Activated naive CD4-positive, alpha-beta T cell treated with anti-CD3 and anti-CD28 coated beads, Interleukin-2, amount 50 U/mL, for 72 hours (primary cell): ENCODE data around the gene AHSG. TPM values are rescaled to one million over a fixed set of nuclear protein-coding genes. Genes with fewer than 3 reads are reported as not detected.
A peak's percentile ranks its signal among the peaks of the same experiment; 100 is the strongest.
"Not testable (repeated sequence)": the region's sequence is repeated elsewhere in the genome, so short reads cannot be mapped to it uniquely, and the experiment has no call there.

Experiments
- ATAC-seq, 2 donors: fragments of 150-1000 bp; cut with Tn5 transposase; 2 replicates each; pipeline ENCODE4 v1.10.0; 2021; ENCODE audit warnings: mild to moderate bottlenecking in 2 of 2, moderate library complexity in 2 of 2
- DNase-seq, 2 donors: peaks; one replicate each; pipeline ENCODE4 v3.0.0; 2021 to 2022; ENCODE audit warnings: low spot score in 2 of 2
- H3K27ac Mint-ChIP-seq, 2 donors: one replicate each; pipeline ENCODE4 v1.8.0; 2022; ENCODE audit warnings: mild to moderate bottlenecking in 2 of 2, mixed read lengths in 2 of 2
- H3K36me3 Mint-ChIP-seq, 2 donors: one replicate each; pipeline ENCODE4 v1.8.0; 2022; ENCODE audit warnings: mixed read lengths in 2 of 2
- H3K9me3 Mint-ChIP-seq, 2 donors: one replicate each; pipeline ENCODE4 v1.8.0; 2022; ENCODE audit warnings: mixed read lengths in 2 of 2
- total RNA-seq, 2 donors: library from RNA; stranded (reverse); gene quantifications; one replicate each; pipeline ENCODE4 v1.2.3, GENCODE V29; 2022

Gene AHSG
- total RNA-seq, 2 donors from 2014 or later = 0.25 TPM; not detected in 1

DNA sequence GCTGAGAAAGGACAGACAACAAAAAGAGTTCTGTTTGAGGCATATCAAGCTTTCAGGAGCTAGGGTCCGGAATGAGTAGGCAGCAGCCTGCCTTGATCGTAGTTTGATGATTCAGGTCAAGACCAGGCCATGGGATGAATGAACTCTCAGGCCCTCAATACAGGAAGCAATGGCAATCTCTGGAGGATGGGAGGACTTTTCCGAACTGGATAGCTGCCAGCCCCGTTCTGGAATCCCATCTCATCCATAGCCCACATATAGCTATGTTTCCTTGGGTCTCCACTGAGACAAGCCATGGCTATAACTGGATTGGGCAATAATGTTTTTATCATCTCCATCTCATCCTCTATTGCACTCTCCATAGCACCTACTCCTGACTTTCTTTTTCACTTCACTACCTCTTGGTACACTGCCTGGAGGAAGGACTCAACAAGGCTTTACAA is 12.8 kb downstream of the AHSG start:
- Mint-ChIP-seq H3K36me3 (no peaks in the 10 kb centered on the region), H3K9me3 (no peaks in the 10 kb centered on the region), H3K27ac (no peak overlapping the region)
- ATAC-seq = no peak
- no peak for DNase-seq

DNA sequence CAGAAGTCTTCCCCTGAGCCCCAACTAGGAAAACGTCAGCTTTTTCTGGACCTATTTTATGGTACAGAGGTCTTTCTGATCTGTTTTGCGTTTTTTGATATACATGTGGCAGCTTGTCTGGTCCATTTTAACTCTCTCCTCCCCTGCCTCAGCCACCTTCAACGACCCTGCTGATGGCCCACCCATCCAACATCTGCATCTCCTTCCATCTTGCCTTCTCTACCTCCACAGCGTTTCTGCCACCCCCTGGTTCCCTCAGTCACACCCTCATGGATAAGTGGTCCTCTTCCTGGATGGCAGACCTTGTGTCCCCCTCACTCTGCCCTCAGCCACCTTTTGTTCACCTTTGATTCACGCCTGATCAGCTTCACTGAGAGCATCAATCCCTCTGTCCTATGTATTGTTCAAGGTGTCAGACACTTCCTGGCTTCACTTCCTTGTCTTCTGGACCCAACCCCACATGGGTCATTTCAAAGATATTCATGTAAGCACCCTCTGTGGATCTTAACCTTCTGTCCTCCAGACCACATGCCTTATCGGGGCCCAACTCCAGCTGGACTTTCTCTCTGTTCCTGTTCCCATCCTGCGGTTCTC is 13.5 kb downstream of the AHSG start:
- DNase-seq (no peak), ATAC-seq (no peak)
- Mint-ChIP-seq H3K9me3 (no peaks in the 10 kb centered on the region), H3K36me3 (no peaks in the 10 kb centered on the region), H3K27ac (no peak overlapping the region)

DNA sequence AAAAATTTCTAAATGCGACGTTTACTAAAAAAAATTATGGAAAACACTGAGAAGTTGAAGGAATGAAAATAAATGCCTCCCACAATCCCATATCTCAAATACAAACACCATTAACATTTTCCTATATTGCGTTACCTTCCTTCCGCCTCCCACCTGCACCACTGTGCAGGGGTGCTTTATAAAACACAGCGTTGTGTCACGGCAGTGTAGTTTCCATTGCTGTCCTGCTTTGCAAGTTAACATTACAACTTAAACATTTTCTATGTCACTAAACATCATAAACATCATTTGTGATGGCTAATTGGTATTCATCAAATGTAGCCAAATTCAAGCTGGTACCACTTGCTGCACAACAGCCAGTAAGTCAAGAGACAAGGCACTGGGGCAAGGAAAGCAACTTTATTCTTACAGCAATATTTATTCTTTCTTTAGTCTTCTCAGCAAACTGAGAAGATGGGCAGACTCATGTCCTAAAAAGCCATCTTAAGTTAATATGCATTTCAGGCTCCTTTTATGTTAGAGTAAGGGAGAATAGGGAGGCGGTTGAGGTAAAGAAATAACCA is 15.1 kb downstream of the AHSG start:
- no peak for ATAC-seq
- no peaks in the 10 kb centered on the region for H3K9me3 Mint-ChIP-seq

DNA sequence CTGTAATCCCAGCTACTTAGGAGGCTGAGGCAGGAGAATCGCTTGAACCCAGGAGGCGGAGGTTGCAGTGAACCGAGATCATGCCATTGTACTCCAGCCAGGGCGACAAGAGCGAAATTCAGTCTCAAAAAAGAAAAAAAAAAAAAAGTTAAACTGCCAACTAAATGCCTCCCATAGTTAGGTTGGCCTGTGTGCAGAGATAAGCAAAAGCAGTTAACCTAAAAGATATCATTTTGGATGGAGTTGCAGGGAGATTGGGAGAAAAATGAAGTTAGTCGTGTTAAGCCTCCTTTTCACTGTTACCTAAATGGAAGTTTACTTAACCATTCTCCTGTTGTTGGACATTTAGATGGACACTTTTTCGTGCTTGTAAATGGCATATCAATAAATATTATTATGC is 15.9 kb downstream of the AHSG start:
- Mint-ChIP-seq H3K9me3 (no peaks in the 10 kb centered on the region), H3K27ac (no peak overlapping the region)
- no peak for ATAC-seq

More for the DNA sequence above, 15.1 kb downstream of the AHSG start:
- DNase-seq = no peak
- no peaks in the 10 kb centered on the region for H3K36me3 Mint-ChIP-seq
- no peak overlapping the region for H3K27ac Mint-ChIP-seq

DNA sequence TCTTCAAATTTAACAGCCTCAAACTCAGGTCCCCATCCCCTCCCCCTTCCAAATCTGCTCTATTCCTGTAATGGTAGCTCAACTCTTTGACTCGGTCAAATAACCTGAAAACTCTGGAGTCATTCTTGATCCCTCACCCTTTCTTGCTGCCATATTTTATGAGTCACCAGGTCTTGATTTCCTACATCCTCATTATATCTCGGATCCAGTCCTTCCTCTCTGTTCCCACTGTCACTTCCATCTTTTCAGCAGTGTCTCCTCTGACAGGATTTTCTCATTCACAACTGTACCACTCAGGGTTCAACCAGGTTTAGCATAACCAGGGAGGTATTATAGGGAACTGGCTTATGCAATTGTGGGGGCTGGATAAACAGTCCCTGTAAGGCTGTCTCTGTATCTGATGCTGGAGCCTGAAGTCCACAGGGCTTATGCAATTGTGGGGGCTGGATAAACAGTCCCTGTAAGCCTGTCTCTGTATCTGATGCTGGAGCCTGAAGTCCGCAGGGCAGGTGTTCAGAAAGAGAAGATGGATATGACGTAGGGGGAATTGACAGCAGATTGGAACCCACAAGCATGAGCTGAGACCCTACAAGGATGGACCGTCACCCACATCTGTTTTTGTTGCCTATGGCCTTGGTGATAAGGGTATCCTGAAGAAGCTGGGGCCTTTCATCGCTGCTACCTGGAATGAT is 18.2 kb downstream of the AHSG start:
- no peak overlapping the region for H3K27ac Mint-ChIP-seq
- no peaks in the 10 kb centered on the region for H3K36me3 Mint-ChIP-seq
- no peak for ATAC-seq
- DNase-seq = no peak
- H3K9me3 Mint-ChIP-seq = no peaks in the 10 kb centered on the region

More for the DNA sequence above, 15.9 kb downstream of the AHSG start:
- DNase-seq = no peak
- no peaks in the 10 kb centered on the region for H3K36me3 Mint-ChIP-seq

DNA sequence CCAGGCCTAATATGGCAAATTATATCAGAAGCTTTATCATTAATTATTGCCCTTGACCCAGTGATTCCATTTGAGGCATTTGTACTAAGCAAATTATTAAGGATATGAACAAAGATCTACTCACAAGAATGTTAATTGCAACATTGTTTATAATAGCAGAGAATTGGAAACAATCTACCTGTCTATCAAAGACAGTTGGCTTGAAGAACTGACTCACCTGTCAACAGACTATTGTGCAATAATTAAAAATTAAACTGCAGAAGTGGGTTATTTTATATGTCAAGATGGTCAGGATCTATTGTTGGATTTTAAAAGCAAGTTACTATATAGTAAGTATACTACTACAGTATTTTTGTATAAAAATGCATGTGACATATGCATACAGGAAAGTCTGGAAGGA is 20.6 kb downstream of the AHSG start:
- ATAC-seq (no peak), DNase-seq (no peak)
- Mint-ChIP-seq H3K9me3 (no peaks in the 10 kb centered on the region), H3K36me3 (no peaks in the 10 kb centered on the region), H3K27ac (no peak overlapping the region)

DNA sequence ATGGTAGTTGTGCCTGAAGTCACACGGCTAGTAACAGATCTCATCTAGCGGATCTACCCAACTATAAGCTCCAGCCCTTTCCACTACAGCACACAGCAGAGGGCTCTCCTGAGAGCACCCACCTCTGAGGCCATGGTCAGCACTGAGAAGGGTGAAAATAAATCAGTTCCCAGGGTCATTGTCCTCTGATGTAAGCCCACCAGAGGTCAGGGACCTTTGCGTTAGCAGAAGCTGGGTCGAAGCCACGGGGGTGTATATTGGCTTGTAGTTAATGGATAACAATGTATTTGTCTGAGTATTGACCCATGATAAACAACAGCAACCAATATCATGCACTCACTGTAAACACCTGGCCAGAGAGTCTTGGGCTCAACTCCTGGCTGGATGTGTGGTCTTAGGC is 21.3 kb downstream of the AHSG start:
- H3K9me3 Mint-ChIP-seq, DNase-seq, H3K27ac Mint-ChIP-seq, H3K36me3 Mint-ChIP-seq, ATAC-seq: not testable (repeated sequence)

DNA sequence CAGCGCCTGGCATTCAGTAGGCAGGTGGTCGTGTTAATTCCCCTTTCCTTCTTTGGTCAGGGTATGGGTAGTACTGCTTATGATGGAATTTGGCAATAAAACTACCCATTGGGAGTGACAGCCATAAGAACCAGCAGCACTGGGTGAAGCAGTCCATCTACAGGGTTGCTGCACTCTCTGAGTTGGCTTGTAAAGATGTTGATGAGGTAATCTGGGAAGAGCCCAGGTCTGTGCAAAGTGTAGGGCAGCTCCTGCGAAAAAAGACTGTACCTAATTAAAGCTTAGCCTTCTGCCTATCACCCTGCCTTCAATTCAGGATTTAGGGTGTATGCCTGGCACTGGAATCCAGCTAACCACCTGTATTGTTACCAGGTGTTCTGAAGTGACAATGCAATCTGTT is 22.7 kb downstream of the AHSG start:
- Mint-ChIP-seq H3K9me3 (no peaks in the 10 kb centered on the region), H3K27ac (no peak overlapping the region), H3K36me3 (no peaks in the 10 kb centered on the region)
- no peak for DNase-seq
- ATAC-seq = no peak

DNA sequence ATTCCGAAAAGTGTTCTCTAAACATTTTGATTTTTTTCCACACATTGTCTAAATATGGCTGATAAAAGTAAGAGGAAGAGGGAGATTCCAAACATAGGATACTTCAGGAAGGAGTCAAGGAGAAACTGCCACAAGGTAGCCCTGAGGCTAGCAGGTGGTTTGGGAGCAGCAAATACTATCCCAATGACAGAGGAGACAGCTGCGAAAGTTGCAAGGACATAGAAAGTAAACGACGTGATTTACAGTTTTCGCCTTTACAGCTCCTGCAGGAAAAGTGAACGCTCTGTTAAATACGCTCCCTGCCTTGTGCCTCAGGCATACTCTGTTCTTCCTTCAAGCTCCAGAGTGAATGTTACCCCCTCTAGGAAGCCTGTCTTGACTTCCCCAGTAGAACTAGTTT is 23.7 kb downstream of the AHSG start:
- ATAC-seq (no peak), DNase-seq (no peak)
- Mint-ChIP-seq H3K36me3 (no peaks in the 10 kb centered on the region), H3K27ac (no peak overlapping the region), H3K9me3 (no peaks in the 10 kb centered on the region)

DNA sequence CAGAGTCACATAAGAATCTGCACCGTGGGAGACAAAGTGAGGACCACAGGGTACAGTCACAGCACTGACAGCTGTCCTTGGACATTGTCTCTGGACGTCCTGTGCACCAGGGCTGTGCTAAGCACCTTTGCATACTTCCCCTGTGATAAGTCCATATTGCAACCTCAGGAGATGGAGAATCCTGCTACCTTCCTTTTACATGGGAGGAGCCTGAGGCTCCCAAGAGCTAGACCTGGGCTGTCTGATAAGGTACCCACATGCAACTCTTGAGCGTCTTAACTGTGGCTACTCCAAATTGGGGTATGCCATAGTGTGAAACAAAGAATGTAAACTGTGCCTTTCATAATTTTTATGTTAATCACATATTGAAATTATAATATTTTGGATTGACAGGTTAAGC is 24.8 kb downstream of the AHSG start:
- ATAC-seq (no peak), DNase-seq (no peak)
- no peaks in the 10 kb centered on the region for H3K36me3 Mint-ChIP-seq
- no peaks in the 10 kb centered on the region for H3K9me3 Mint-ChIP-seq
- no peak overlapping the region for H3K27ac Mint-ChIP-seq

DNA sequence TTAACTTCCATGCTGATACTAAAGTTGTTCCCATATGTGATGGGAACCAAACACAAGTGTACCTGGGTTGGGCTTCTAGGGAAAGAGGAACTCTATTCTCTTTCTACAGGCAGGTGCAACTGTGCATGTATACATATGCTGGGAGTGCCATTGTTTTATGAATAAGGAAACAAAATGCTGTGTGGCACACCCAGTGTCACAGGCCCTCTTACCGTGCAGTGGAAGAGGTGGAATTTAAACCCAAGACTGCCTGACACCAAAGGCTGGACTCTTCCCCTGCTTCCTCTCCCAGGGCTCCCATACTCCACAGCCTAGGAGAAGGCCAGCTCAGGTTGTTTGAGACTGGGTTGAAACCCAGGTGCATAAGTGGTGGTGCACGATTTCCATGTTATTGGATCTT is 25.4 kb downstream of the AHSG start:
- H3K36me3 Mint-ChIP-seq = no peaks in the 10 kb centered on the region
- no peaks in the 10 kb centered on the region for H3K9me3 Mint-ChIP-seq
- no peak overlapping the region for H3K27ac Mint-ChIP-seq
- ATAC-seq = no peak
- DNase-seq = no peak

DNA sequence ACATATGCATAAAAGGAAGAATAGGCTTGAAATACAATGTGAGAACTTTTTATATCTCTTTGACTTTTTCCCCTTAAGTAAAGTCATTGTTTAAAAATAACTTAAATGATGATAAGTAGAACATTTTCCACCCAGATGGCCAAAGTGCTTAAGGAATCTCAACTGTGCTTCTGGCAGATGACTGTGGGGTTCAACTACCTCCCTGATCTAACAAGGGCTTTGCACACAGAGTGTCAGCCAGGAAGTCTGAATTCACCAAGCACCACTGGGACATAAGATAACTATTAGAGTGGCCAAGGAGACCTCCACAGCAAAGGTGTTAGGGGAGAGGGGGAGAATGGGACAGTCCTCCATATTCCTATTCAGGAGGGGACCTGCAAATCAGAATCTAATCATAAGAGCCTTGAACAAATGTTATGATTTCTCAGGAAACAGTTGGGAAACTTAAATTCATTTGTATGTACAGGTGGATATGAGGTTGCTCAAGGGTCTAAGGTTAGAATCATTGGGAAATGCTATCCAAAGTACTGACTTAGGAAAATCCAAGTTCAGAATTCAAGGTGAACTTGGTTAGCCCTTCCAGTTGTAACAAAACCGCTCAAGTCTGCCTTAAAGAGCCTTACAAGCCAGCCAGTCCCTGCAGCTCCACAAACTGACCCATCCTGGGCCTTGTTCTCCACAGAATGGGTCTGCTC is 27.1 kb downstream of the AHSG start, which contains the start of gene FETUB:
FETUB (plus strand) TSS at position 622 of the 695 bp plus-strand sequence; CDS start at position 684, 62 bp downstream.
- no peak within 1 kb of the TSS for H3K27ac Mint-ChIP-seq
- H3K36me3 Mint-ChIP-seq = no peaks in the 10 kb centered on the region
- ATAC-seq (no peak), DNase-seq (no peak)
- no peaks in the 10 kb centered on the region for H3K9me3 Mint-ChIP-seq

DNA sequence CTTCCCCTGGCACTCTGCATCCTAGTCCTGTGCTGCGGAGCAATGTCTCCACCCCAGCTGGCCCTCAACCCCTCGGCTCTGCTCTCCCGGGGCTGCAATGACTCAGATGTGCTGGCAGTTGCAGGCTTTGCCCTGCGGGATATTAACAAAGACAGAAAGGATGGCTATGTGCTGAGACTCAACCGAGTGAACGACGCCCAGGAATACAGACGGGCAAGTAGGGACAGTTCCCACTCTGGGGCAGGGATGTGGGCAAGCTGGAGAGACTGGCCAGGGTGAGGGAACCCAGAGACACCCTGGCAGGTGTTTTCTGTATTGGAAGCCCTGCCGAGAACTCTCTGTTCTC is 27.6 kb downstream of the AHSG start:
- H3K27ac Mint-ChIP-seq = no peak overlapping the region
- DNase-seq (no peak), ATAC-seq (no peak)
- no peaks in the 10 kb centered on the region for H3K36me3 Mint-ChIP-seq
- H3K9me3 Mint-ChIP-seq = no peaks in the 10 kb centered on the region

DNA sequence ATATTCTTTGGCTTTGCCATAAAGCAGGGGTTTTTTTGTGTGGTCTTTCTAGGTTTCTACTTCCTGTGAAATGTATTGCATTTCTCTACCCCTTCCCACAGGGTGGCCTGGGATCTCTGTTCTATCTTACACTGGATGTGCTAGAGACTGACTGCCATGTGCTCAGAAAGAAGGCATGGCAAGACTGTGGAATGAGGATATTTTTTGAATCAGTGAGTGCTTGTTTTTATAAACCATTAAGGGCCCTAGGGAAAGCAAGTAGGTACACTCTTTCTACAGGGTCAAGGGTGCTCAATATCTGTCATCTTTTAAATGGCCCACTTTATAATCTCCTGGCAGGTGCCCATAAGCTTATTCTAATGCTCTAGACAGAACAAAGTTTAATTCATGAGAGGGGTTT is 28.1 kb downstream of the AHSG start:
- Mint-ChIP-seq H3K36me3 (no peaks in the 10 kb centered on the region), H3K27ac (no peak overlapping the region), H3K9me3 (no peaks in the 10 kb centered on the region)
- DNase-seq (no peak), ATAC-seq (no peak)

DNA sequence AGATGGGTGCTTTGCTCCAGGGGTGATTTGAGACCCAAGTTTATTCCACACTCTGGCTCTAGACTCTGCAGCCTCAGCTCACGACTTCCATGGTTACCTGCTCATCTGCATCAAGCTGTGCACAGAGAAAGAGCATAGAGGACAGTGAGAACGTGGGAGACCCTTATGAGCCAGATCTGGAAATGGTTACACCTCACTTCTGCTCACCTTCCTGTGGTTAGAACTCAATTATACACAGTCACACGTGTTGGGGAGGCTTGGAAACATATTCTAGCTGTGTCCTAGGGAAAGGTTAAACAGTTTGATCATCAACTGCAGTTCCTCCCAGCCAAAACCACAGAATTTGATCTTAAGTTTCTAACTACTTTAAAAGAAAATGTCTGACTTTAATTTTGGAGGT is 29.2 kb downstream of the AHSG start:
- ATAC-seq (peak; percentile 54 to 76), DNase-seq (peak in 1 of 2 donors; percentile 10)
- Mint-ChIP-seq H3K36me3 (no peaks in the 10 kb centered on the region), H3K27ac (no peak overlapping the region), H3K9me3 (no peaks in the 10 kb centered on the region)

DNA sequence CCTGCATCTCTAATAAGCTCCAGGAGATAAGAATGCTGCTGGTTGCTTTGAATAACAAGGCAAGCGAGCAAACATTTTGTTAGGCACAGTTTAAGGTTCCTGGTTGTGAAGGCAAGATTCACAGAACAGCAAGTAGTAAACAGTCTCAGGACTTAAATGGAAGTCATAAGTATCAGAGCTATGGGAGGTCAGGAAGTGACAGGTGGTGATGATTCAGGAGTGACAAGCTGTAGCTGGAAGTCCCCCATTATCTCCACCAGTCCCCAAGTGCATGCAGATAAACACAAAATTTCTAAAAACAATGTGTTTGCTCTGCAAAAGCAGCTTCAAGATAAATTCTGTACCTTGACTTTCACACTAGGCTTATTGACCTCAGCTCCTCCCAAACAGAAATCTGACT is 30.6 kb downstream of the AHSG start:
- no peak overlapping the region for H3K27ac Mint-ChIP-seq
- ATAC-seq (peak; percentile 67 to 93), DNase-seq (no peak)
- no peaks in the 10 kb centered on the region for H3K9me3 Mint-ChIP-seq
- H3K36me3 Mint-ChIP-seq = no peaks in the 10 kb centered on the region

DNA sequence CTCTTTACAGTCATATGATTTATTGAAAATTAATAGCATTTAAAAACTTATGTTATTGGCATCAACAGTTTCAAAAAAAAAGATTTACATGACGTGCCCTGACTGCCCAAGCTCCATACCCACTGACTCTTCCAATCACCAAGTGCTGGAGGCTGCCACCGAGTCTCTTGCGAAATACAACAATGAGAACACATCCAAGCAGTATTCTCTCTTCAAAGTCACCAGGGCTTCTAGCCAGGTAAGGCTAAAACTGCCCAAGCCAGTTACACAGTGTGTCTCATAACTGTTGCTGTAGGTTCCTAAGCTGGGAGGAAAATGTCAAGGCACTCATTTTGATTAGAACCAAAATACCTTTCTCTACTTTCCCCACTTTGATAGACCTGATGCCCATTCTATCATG is 31.8 kb downstream of the AHSG start:
- H3K27ac Mint-ChIP-seq = no peak overlapping the region
- no peaks in the 10 kb centered on the region for H3K9me3 Mint-ChIP-seq
- no peak for DNase-seq
- H3K36me3 Mint-ChIP-seq = no peaks in the 10 kb centered on the region
- ATAC-seq = no peak
